A549 treated with CpdA at 1 μM for 4 hours (cell line): ENCODE data around the gene MLXIP. TPM values are rescaled to one million over a fixed set of nuclear protein-coding genes. Genes with fewer than 3 reads are reported as not detected.

Source experiments
- total RNA-seq: library from RNA; stranded (reverse); fragments of 200-300 nt; extraction: Qiagen RNA extraction; gene quantifications from 5 replicates; pipeline ENCODE4 v1.2.3, GENCODE V29; 2022; ENCODE audit warnings: low read depth

MLXIP gene
- 22.0 to 31.3 TPM (median 26.0 TPM) in 5 replicates for total RNA-seq

DNA sequence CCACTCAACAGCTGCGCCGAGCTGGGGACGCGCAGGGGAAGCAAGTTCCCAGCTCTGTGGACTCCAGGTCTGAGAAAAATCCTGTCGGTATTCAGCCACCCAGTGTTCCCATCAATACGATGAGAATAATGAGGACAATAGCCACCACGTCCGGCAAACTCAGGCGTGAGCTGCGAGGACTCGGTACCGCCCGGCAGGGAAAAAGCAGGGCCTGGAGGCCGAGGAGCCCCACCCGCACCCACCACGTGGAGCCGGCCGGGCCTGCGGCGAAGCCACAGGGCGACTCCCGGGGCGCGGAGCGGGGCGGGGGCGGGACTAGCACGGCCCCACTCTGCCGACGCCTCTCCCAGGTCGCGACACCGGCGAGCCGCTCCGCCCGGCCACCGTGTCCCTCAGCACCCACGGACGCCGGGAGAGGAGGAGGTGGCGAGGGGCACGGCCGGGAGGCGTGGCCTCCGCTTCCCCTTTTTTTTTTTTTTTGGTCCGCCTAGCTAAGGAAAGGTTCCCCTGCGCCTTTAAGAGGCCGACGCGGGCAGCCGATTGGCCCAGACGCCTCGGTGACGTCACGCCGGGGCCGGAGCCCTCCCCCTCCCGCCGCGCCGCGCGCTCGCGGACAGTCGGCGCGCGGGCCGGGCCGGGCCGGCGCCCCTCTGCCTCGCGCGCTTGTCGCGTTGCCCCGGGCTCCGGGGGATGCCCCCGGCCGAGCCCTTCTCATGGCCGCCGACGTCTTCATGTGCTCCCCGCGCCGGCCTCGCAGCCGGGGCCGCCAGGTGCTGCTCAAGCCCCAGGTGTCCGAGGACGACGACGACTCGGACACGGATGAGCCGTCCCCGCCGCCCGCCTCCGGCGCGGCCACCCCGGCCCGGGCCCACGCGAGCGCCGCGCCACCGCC is at the start of gene MLXIP:
Gene MLXIP (plus strand): TSS at position 616 of the 892 bp plus-strand sequence. CDS start 98 bp downstream, at position 714.

DNA sequence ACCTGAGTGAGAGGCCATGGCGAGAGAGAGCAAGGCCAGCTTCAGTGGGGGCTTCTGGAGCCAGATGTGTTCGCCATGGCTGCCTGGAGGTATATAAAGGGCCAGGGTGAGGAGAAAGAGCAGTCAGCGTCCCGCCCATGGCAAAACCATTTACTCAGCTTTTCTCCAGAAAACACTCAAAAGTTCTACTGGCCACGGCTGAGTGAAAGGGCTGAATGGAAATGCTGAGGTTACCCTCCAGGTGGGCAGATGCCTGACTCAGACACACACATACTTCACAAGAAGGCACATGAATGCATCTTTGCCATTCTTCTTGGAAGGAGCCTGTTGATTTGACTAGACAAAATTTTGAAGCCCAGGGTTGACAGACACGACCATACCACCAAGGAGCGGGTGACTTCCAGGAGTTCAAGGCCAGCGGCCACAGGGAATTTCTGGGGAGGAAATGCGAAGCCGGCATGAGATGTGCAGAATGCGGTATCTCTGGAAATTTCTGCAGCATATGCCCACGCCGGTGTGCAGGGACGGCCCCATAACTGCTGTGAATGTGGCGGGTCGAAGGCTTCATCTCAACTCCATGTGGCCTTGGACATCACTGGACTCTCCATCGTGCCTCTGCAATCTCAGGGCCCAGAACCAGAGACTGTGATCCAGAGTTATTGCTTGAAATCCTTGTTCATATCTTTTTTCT is 95.7 kb downstream of the MLXIP start, which contains the start of gene IL31:
Gene IL31 (minus strand): TSS at position 67 of the 691 bp plus-strand sequence. CDS start 49 bp downstream, at position 18.

GRCh38 chr12:122182887-122183587 is 104.5 kb downstream of the MLXIP start, which contains the start of gene LRRC43:
LRRC43 (plus strand) TSS chr12:122183123; CDS start chr12:122183145, 22 bp downstream.

Other genes starting within 250 kb of the MLXIP start
- gene HPD, start 219.9 kb upstream of the MLXIP start, total RNA-seq: 1.3 to 1.6 TPM (median 1.5 TPM) in 5 replicates
- 111 to 172 TPM (median 127 TPM) in 5 replicates for gene PSMD9, start 190.0 kb upstream of the MLXIP start, total RNA-seq
- gene CFAP251, start 160.2 kb upstream of the MLXIP start, total RNA-seq: 0.86 to 1.7 TPM (median 1.4 TPM) in 5 replicates
- 9.9 to 13.0 TPM (median 11.4 TPM) in 5 replicates for gene BCL7A, start 56.9 kb upstream of the MLXIP start, total RNA-seq
- gene IL31, start 95.5 kb downstream of the MLXIP start, total RNA-seq: not detected in 5 replicates
- gene LRRC43, start 104.4 kb downstream of the MLXIP start, total RNA-seq: 0.14 to 0.24 TPM (median 0.17 TPM) in 3 of 5 replicates, not detected in the others
- 0.48 to 0.97 TPM (median 0.63 TPM) in 5 replicates for gene B3GNT4, start 125.0 kb downstream of the MLXIP start, total RNA-seq
- gene DIABLO, start 147.3 kb downstream of the MLXIP start, total RNA-seq: 74.4 to 81.2 TPM (median 77.1 TPM) in 5 replicates
- gene VPS33A, start 187.7 kb downstream of the MLXIP start, total RNA-seq: 18.4 to 20.1 TPM (median 19.5 TPM) in 5 replicates